Uterus (tissue), 2 donors: Measurements from ENCODE around the gene KCNG2.

Source experiments
- POLR2A ChIP-seq, 2 donors: fragments of 450-650 bp; IDR thresholded peaks; one replicate each; pipeline ENCODE4 v1.6.1; 2016; ENCODE audit warnings: antibody characterized with exemption in 2 of 2, mild to moderate bottlenecking in 1 of 2, moderate library complexity in 1 of 2
- TF ChIP-seq, protein P1 (sequence below), 4 experiments: fragments of 200-600 bp in 2 of 4; fragments of 450-650 bp in 2 of 4; sonication (generic) in 2 of 4; IDR thresholded peaks; one replicate each; pipeline ENCODE4 v1.5.1; 2016 to 2019; ENCODE audit warnings: antibody characterized with exemption in 4 of 4, mild to moderate bottlenecking in 2 of 4, moderate library complexity in 1 of 4

DNA sequence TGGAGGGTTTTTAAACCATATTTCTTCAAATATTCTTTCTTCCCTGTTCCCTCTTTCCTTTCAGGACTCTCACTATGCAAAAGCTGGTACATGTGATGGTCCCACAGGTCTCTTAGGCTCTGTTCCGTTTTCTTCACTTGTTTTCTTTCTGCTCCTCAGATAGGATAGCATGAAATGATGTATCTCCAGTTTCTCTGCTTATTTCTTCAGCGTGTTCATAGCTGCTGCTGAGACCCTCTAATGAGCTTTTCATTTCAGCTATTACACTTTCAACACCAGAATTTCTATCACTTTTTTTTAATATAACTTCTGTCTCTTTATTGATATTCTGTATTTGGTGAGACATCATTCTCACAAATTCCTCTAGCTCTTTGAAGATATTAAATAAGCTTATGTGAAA is 63.9 kb downstream of the KCNG2 start:
- TF ChIP-seq, protein P1, sequence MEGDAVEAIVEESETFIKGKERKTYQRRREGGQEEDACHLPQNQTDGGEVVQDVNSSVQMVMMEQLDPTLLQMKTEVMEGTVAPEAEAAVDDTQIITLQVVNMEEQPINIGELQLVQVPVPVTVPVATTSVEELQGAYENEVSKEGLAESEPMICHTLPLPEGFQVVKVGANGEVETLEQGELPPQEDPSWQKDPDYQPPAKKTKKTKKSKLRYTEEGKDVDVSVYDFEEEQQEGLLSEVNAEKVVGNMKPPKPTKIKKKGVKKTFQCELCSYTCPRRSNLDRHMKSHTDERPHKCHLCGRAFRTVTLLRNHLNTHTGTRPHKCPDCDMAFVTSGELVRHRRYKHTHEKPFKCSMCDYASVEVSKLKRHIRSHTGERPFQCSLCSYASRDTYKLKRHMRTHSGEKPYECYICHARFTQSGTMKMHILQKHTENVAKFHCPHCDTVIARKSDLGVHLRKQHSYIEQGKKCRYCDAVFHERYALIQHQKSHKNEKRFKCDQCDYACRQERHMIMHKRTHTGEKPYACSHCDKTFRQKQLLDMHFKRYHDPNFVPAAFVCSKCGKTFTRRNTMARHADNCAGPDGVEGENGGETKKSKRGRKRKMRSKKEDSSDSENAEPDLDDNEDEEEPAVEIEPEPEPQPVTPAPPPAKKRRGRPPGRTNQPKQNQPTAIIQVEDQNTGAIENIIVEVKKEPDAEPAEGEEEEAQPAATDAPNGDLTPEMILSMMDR (IDR thresholded peaks at IDR 0.05), result no peak
- TF ChIP-seq POLR2A (IDR thresholded peaks at IDR 0.05), result no peak
